Skeletal muscle satellite cell (primary cell): ENCODE measurements around the gene MME. TPM values are rescaled to one million over a fixed set of nuclear protein-coding genes. Genes with fewer than 3 reads are reported as not detected.

Source experiments
- H3K27me3 ChIP-seq: 2 replicates; pipeline ENCODE4 v1.7.0; 2013; ENCODE audit warnings: low read length; ENCODE audit not compliant: control insufficient read depth, insufficient read depth
- H3K36me3 ChIP-seq: 2 replicates; pipeline ENCODE4 v1.7.0; 2013; ENCODE audit warnings: mild to moderate bottlenecking, control low read depth, low read length; ENCODE audit not compliant: insufficient read depth
- H3K4me1 ChIP-seq: 2 replicates; pipeline ENCODE4 v1.7.0; 2013; ENCODE audit warnings: low read length; ENCODE audit not compliant: control insufficient read depth, insufficient read depth
- H3K4me2 ChIP-seq: 2 replicates; pipeline ENCODE4 v1.7.0; 2013; ENCODE audit warnings: mild to moderate bottlenecking, low read length
- H3K4me3 ChIP-seq: 2 replicates; pipeline ENCODE4 v1.7.0; 2013; ENCODE audit warnings: low read length
- H3K9ac ChIP-seq: 2 replicates; pipeline ENCODE4 v1.7.0; 2013; ENCODE audit warnings: mild to moderate bottlenecking, low read depth, low read length, moderate library complexity
- H3K9me3 ChIP-seq: replicated peaks from 2 replicates; pipeline ENCODE4 v1.7.0; 2013; ENCODE audit warnings: mild to moderate bottlenecking, control low read depth, low read length
- total RNA-seq: library from RNA; depleted of rRNA; stranded (reverse); fragments of >200 nt; gene quantifications from 2 replicates; pipeline ENCODE4 v1.2.3, GENCODE V29; 2012; rRNA removed

MME gene
- 232 and 387 TPM in 2 replicates for total RNA-seq

- H3K9me3 ChIP-seq = no peaks in the 10 kb centered on the region
- H3K4me1 ChIP-seq = peaks cover 18% of the 10 kb centered on the region
- H3K27me3 ChIP-seq = no peaks in the 10 kb centered on the region
- peak within 1 kb of the TSS; percentile 91 for H3K4me3 ChIP-seq
- H3K4me2 ChIP-seq = peak within 1 kb of the TSS; percentile 88
- peak within 1 kb of the TSS; percentile 81 for H3K9ac ChIP-seq
- H3K36me3 ChIP-seq = peaks cover 9% of the 10 kb centered on the region
These were observed at the start of gene MME for GRCh38 chr3:155079746-155080487. MME (plus strand) TSS chr3:155080319; CDS start chr3:155084168, 3,849 bp downstream.

- peak overlapping the region; percentile 15 for H3K9ac ChIP-seq
- no peaks in the 10 kb centered on the region for H3K36me3 ChIP-seq
- H3K4me3 ChIP-seq = no peak overlapping the region
- peak overlapping the region; percentile 23 for H3K4me2 ChIP-seq
- H3K4me1 ChIP-seq = peaks cover 42% of the 10 kb centered on the region
- no peaks in the 10 kb centered on the region for H3K27me3 ChIP-seq
- no peaks in the 10 kb centered on the region for H3K9me3 ChIP-seq
These were observed 48.9 kb upstream of the MME start for GRCh38 chr3:155031186-155031585.

DNA sequence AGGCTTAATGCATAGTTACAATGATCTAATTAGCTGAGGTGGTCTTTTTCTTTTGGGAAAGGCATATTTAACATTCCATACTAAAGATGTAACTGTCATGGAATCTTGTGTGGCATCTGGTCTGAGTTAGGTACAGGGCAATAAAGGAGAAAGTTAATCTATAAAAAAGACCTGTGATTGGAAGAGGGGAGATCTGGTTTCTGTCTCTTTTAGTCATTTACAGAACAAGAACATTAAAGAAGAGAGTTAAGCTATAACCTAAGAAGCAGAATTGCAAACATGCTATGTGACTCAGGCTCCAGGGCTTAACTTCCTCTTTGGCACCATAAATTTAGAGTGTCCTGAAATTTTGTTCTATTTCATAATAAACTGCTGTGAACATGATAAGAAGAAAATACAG lies 47.2 kb upstream of the MME start:
- Histone ChIP-seq H3K9ac (no peak overlapping the region), H3K9me3 (no peaks in the 10 kb centered on the region), H3K27me3 (no peaks in the 10 kb centered on the region), H3K4me1 (peaks cover 32% of the 10 kb centered on the region), H3K4me3 (no peak overlapping the region), H3K4me2 (peak overlapping the region; percentile 3), H3K36me3 (no peaks in the 10 kb centered on the region)

- no peaks in the 10 kb centered on the region for H3K27me3 ChIP-seq
- H3K4me3 ChIP-seq = no peak overlapping the region
These were observed 45.3 kb upstream of the MME start for GRCh38 chr3:155034786-155035185.

GRCh38 chr3:155035553-155035952 lies 44.6 kb upstream of the MME start:
- Histone ChIP-seq H3K4me3 (no peak overlapping the region), H3K9ac (no peak overlapping the region), H3K36me3 (no peaks in the 10 kb centered on the region), H3K27me3 (no peaks in the 10 kb centered on the region), H3K4me1 (peaks cover 31% of the 10 kb centered on the region), H3K9me3 (no peaks in the 10 kb centered on the region), H3K4me2 (no peak overlapping the region)

More at GRCh38 chr3:155034786-155035185, 45.3 kb upstream of the MME start:
- H3K4me2 ChIP-seq = no peak overlapping the region
- H3K36me3 ChIP-seq = no peaks in the 10 kb centered on the region
- peaks cover 32% of the 10 kb centered on the region for H3K4me1 ChIP-seq
- no peak overlapping the region for H3K9ac ChIP-seq
- no peaks in the 10 kb centered on the region for H3K9me3 ChIP-seq

DNA sequence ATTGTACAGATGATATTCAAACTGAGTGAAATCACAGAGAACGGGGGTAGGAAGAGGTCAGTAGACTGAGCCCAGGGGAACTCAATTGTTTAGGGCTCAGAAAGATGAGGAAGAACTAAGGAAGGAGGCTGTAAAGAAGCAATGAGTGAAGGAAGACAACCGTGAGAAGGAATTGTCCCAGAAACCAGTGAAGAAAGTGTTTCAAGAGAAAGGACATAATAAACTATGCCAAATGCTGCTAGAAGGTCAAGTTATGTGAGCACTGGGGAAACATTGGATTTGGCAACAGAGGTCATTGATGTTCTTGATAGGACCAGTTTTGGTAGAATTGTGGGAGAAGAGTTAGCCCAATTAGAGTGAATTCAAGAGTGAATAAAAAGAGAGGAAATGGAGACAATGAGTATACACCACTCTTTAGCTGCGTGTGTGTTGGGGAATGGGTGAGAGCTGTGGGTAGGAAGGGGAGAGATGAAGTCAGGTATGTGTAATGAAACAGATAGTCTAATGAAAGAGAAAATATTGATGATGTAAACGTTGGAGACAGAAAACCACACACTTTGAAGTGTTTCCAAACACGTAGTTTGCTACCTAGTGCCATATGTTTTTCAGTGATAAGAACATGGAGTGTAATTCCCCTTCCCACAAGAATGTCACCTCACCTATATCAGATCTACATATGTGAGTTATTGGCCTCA lies 42.5 kb upstream of the MME start:
- no peaks in the 10 kb centered on the region for H3K36me3 ChIP-seq
- H3K4me1 ChIP-seq = peaks cover 17% of the 10 kb centered on the region
- no peaks in the 10 kb centered on the region for H3K9me3 ChIP-seq
- H3K4me3 ChIP-seq = no peak overlapping the region
- H3K27me3 ChIP-seq = no peaks in the 10 kb centered on the region
- no peak overlapping the region for H3K9ac ChIP-seq
- no peak overlapping the region for H3K4me2 ChIP-seq

DNA sequence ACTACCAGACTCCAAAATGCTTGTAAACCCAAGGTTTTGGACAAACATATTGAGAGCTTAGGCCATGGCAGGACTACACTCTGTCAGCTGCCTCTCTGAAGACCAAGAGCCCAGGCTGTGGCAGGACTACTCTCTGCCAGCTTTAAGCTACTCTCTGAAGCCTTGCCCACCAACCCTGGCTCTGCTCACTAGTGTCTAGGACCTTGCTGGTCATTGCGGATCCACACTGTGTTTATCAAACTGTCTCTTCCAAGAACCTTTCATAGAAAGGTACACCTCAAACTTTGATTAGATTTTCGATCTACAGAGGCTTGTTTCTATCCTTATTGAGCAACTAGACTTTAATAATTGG lies 41.9 kb upstream of the MME start:
- Histone ChIP-seq H3K9me3 (no peaks in the 10 kb centered on the region), H3K4me3 (no peak overlapping the region), H3K9ac (no peak overlapping the region), H3K4me1 (peaks cover 12% of the 10 kb centered on the region), H3K36me3 (no peaks in the 10 kb centered on the region), H3K4me2 (no peak overlapping the region), H3K27me3 (no peaks in the 10 kb centered on the region)

DNA sequence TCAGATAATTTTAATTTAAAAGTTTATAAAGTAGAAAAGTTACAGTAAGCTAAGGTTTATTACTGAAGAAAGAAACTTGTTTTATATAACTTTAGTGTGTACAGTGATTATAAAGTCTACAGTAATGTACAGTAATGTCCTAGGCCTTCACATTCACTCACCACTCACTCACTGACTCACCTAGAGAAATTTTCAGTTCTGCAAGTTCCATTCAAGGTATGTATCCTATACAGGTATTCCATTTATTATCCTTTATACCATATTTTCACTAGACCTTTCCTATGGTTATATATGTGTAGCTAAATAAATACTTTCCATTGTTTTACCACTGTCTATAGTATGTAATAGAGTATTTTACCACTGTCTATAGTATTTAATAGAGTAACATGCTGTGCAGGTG lies 33.2 kb upstream of the MME start:
- Histone ChIP-seq H3K4me1 (no peaks in the 10 kb centered on the region), H3K27me3 (no peaks in the 10 kb centered on the region), H3K4me3 (no peak overlapping the region), H3K36me3 (no peaks in the 10 kb centered on the region), H3K4me2 (no peak overlapping the region), H3K9ac (no peak overlapping the region), H3K9me3 (no peaks in the 10 kb centered on the region)

GRCh38 chr3:155047672-155048071 lies 32.4 kb upstream of the MME start:
- no peaks in the 10 kb centered on the region for H3K27me3 ChIP-seq
- H3K4me1 ChIP-seq = no peaks in the 10 kb centered on the region
- no peak overlapping the region for H3K9ac ChIP-seq
- H3K36me3 ChIP-seq = no peaks in the 10 kb centered on the region
- no peak overlapping the region for H3K4me2 ChIP-seq
- H3K4me3 ChIP-seq = no peak overlapping the region
- H3K9me3 ChIP-seq = no peaks in the 10 kb centered on the region

DNA sequence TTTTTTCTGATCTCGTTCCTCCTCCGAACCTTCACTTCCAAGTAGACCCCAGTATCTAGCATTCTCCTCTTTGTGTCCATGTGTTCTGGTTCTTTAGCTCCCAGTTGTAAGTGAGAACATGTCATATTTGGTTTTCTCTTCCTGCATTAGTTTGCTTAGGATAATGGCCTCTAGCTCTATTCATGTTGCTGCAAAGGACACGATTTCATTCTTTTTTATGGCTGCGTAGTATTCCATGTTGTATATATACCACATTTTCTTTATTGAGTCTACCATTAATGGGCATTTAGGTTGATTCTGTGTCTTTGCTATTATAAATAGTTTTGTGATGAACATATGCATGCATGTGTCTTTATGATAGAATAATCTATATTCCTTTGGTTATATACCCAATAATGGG lies 30.2 kb upstream of the MME start:
- H3K4me1 ChIP-seq = no peaks in the 10 kb centered on the region
- H3K9me3 ChIP-seq = no peaks in the 10 kb centered on the region
- H3K9ac ChIP-seq = no peak overlapping the region
- H3K27me3 ChIP-seq = no peaks in the 10 kb centered on the region
- H3K4me2 ChIP-seq = no peak overlapping the region
- H3K36me3 ChIP-seq = no peaks in the 10 kb centered on the region
- H3K4me3 ChIP-seq = no peak overlapping the region

- Histone ChIP-seq H3K4me3 (no peak overlapping the region), H3K4me1 (no peaks in the 10 kb centered on the region), H3K27me3 (no peaks in the 10 kb centered on the region), H3K36me3 (no peaks in the 10 kb centered on the region), H3K9ac (no peak overlapping the region), H3K4me2 (no peak overlapping the region), H3K9me3 (no peaks in the 10 kb centered on the region)
These were observed 27.6 kb upstream of the MME start for GRCh38 chr3:155052470-155052869.

DNA sequence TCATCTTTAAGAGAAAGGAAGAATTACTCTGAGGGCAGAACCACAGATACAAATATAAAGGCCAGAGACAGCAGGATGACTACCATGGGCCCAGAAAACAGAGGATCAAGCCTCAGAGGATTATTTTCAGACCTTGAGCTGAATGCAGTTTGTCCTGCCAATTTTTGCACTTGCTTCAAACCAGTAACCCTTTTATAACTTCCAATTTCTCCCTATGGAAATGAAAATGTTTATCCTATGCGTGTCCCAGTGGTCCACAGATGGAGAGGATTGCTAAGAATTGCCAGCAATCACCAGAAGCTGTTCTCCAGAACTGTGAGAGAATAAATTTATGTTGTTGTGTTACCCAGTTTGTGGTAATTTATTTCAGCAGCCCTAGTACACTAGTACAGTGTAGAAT lies 26.4 kb upstream of the MME start:
- H3K9ac ChIP-seq = no peak overlapping the region
- no peaks in the 10 kb centered on the region for H3K9me3 ChIP-seq
- no peak overlapping the region for H3K4me3 ChIP-seq
- no peak overlapping the region for H3K4me2 ChIP-seq
- H3K4me1 ChIP-seq = no peaks in the 10 kb centered on the region
- H3K27me3 ChIP-seq = no peaks in the 10 kb centered on the region
- no peaks in the 10 kb centered on the region for H3K36me3 ChIP-seq
